Endometrial microvascular endothelial cells (primary cell): Measurements from ENCODE around the gene SEC24C. TPM values are rescaled to one million over a fixed set of nuclear protein-coding genes. Genes with fewer than 3 reads are reported as not detected.
"Not testable (repeated sequence)": the region's sequence is repeated elsewhere in the genome, so short reads cannot be mapped to it uniquely, and the experiment has no call there.

Experiments
- in situ Hi-C: cut with HindIII; loops from 2 replicates; pipeline ENCODE4 v1.10.0; 2017; ENCODE audit warnings: low sequenced_read_pairs, low pct_unique_long_range_greater_than_20kb; ENCODE audit errors: inconsistent ontology term
- total RNA-seq: library from RNA; depleted of rRNA; stranded (reverse); fragments of >200 nt; gene quantifications from one replicate; pipeline ENCODE4 v1.2.3, GENCODE V29; 2015; ENCODE audit errors: inconsistent ontology term

The SEC24C gene
- total RNA-seq, 1 donor from 2014 or later: 81.4 TPM

DNA sequence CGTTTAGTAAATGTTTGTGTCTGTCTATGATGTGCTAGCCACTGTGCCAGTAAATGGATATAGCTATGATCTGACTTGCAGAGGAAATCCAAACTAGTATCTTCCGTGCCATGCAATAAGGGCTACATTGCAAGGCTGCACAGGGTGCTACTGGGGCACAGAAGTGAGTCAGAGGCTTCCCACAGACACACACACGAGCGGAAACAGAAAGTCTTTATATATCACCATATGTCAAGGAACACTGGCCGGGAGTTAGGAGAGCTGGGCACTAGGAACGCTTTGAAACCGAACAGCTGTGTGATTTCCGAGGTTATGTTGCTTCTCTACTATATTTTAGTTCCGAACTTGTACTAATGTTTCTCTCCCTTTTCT lies 14.4 kb upstream of the SEC24C start:
- in situ Hi-C loops: not testable (repeated sequence)

DNA sequence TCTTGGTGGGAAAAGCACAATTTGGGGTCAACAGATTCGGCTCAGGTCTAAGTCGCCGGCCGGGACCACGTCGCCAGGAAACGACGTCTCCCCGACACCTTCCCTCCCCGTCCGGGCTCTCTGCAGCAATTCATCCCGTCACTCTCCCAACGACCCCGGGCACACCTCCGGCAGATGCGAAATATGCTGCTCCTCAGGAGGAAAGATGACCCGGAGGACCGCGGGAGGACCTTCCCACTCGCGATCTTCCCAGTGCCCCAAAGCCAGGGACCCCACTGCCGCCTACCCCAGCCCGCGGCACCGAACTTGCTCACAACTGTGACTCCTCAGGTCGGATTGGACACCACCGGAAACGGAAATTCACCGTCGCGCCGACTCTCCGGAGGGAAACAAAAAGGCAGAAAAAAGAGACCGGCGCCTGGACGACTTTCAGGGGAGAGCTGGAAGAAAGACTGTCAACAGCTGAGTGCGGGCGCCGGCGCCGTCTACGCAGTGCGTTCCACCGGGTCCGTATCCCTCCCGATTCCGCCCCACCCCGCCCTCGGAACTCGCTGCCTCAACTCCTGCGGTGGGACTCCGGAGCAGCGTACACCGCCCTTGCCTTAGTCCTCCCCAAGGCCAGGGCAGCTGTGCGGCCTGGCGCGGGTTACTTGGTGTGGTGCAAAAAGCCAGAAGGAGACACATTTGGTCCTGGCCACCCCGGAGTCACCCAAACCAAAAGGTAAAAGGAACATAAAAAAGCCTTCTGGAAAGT lies 13.8 kb upstream of the SEC24C start:
- in situ Hi-C loops: no loop called here

DNA sequence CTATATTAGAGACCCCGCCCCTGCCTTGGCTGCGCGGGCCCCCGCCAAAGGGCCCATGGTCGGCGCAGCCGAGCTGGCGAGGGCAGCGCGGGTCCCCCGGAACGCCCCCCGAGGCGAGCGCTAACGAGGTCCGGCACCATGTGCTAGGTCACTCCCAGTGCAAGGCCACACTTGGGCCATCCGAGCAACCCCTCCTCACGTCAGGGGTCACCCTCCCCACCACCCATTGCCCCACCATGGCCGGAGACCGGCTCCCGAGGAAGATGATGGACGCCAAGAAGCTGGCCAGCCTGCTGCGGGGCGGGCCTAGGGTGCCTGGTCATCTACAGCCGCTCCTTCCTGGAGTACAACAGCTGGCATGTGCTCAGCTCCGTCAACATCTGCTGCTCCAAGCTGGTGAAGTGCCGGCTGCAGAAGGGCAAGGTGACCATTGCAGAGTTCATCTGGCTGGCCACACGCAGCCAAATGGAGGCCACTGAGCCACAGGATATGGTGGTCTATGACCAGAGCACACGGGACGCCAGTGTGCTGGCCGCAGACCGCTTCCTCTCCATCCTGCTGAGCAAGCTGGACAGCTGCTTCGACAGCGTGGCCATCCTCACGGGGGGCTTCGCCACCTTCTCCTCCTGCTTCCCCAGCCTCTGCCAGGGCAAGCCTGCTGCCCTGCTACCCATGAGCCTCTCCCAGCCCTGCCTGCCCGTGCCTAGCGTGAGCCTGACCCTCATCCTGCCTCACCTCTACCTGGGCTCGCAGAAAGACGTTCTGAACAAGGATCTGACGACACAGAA lies 12.4 kb upstream of the SEC24C start:
- in situ Hi-C loops: no loop called here

DNA sequence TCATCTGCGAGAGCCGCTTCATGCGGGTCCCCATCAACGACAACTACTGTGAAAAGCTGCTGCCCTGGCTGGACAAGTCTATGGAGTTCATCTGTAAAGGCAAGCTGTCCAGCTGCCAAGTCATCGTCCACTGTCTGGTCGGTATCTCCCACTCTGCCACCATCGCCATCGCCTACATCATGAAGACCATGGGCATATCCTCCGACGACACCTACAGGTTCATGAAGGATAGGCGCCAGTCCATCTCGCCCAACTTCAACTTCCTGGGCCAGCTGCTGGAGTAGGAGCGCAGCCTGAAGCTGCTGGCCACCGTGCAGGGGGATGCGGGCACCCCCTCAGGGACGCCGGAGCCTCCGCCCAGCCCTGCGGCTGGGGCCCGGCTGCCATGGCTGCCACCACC lies 11.7 kb upstream of the SEC24C start:
- in situ Hi-C loops: no loop called here

DNA sequence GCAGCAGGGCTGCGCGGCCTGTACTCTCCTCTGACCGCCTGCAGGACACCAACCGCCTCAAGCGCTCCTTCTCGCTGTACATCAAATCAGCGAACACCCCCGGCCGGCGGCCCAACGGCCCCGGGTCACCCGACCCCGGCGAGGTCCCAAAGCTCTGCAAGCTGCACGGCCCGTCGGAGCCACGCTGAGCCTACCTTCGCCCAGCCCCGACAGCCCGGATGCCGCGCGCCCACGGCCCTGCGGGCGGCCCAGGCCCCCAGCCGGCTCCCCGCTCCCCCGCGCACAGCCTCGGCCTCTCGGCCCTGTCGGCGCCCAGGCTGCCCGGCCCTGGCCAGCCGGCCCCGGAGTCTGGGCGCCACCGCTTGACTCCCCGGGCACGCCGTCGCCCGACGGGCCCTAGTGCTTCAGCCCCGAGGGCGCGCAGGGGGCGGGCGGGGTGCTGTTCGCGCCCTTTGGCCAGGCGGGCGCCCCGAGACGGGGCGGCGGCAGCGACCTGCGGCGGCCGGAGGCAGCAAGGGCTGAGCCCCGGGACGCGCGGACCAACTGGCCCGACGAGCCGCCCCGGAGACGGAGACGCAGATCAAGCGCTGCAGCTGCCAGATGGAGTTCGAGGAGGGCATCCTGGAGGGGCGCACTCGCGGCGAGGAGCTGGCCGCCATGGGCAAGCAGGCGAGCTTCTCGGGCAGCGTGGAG lies 11.1 kb upstream of the SEC24C start:
- in situ Hi-C loops: no loop called here

DNA sequence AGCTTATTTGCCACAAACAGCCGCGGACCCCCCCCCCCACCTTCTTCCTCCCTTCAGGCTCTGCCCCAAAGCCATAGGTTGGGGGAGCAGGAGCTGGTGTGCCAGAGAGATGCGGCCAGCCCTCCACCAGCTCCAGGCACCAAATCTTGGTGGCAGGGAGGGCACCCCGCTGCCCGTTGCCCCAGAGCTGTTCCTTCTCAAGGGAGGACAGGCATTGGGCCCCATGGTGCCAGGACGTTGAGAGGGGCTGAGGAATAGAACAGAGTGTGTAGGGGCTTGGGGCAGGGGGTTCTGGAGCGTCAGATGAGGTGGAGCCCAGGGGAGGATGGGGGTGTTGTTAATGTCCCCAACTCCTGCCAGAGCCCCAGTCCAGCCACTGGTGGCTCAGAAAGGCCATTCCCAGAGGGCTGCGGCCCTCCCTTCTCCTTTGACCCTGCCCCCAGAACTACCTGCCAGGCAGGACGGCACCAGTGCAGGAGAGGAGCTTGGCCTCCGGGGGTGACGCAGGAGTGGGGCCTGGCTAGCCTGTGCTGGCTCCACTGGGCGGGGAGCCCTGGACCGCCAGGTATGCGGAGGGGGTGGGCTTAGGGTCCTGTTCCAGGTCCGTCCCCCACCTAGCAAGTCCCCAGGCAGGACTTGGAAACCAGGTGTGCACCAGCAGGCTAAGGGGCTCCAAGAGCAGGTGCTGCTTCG lies 10.0 kb upstream of the SEC24C start:
- in situ Hi-C loops: no loop called here

DNA sequence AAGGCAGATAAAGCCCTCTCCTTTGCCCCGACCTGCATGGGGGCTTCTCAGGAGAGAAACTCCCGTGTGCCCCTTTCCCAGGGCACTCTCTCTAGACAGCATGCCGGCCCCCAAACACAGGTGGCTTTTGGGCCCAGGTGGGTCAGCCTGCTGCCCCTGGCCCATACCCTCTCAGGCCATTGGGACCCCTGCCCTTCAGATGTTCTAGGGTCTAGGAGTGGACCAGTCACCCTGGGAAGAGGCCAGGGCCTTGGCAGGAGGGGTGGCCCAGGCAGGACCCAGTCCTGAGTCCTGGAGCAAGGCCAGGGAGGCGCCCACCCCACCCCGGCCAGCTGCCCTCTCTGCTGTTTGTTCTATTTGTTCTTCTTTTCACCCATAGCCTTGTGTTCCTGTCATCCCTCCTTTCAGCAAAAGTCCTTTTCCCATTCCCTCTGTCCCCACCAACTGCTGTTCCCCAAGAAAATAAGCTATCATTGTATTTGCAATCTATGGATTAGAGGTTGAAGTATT lies 9.3 kb upstream of the SEC24C start:
- in situ Hi-C loops: no loop called here

DNA sequence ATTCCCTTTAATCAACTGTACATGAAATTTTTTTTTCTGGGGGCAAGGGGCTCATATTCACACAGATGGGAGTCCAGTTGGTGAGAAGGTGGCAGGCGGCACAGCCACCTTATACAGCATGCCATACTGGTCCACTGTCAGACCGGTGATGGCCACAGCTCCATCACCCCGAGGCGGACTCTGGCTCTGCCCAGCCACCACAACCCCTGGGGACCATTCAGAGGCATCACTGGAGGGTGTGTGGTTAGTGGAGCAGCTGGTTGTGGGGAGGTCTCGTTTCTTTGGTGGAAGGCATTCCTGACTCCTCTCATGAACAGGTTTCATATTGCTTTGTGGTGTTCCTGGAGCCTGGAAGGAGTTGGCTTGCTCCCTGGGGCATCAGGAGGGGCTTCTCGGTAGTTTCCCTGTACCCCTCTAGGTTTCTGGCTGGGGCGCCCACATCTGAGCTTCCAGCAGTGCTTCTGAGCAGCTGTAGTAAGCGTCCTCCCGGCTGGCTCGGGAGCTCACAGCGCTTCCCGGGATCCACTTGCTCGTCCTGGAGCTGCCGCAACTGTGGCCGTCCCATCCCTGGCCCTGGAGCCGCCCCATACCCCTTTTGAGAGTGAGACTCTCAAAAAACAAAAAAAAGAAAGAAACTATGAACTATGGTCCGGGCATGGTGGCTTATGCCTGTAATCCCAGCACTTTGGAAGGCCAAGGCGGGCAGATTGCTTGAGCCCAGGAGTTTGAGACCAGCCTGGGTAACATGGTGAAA lies 3.5 kb upstream of the SEC24C start:
- in situ Hi-C loops: not testable (repeated sequence)

DNA sequence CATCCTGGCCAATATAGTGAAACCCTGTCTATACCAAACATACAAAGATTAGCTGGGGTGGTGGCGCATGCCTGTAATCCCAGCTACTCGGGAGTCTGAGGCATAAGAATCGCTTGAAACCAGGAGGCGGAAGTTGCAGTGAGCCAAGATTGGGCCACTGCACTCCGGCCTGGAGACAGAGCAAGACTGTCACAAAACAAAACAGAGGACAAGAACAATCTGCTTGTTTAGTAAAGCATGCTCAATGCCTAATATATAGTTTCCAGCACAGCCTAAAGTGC lies 1.8 kb upstream of the SEC24C start:
- in situ Hi-C loops: no loop called here

DNA sequence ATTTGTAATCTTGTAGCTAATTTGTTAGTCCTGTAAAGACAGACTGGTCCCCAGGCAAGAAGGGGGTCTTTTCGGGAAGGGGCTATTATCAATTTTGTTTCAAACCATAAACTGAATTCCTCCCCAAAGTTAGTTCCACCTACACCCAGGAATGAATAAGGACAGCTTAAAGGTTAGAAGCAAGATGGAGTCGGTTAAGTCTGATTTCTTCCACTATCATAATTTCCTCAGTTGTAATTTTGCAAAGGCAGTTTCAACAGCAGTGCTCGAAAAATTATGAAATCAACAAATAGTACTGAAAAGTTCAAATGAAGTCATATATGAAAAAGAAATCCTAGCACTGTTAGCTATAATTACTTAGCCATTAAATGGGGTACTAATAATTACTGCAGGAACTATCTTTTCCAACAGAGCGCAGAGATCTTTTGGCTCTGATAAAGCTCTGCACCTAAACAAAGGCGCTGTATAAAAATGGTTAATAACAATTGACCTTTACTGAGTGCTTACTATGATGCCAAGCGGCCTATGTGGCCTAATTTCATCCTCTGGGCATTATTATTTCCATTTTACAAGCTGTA lies 756 bp upstream of the SEC24C start:
- in situ Hi-C loops: no loop called here

DNA sequence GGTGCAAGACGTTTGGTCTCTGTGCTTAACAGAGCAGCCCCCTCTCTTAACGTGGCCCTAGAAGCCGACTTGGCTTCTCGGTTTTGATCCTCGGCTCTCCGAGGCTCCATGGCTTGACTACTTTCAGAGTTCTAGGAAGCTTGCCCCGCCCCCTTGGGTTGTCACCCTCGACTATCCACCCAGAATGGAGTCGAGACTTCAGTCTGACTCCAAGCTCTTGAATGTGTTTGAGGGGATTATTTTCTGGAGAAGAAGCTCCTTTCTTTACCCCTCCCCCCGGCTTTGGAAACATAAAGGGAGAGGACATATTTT lies 448 bp downstream of the SEC24C start:
- in situ Hi-C loops: no loop called here

DNA sequence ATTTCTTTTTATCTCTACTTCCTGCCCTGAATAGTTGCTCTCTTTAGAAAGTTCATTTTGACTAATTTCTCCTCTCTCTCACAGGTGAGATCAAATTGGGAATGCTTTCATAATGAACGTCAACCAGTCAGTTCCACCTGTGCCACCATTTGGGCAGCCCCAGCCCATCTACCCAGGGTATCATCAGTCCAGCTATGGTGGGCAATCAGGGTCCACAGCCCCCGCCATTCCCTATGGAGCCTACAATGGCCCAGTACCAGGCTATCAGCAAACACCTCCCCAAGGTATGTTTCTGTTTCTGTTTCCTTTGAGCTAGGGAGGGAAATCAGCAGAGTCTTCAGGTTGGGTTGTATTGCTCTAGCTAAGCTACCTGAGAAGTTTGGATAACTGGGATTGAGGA lies 2.5 kb downstream of the SEC24C start:
- in situ Hi-C loops: no loop called here

DNA sequence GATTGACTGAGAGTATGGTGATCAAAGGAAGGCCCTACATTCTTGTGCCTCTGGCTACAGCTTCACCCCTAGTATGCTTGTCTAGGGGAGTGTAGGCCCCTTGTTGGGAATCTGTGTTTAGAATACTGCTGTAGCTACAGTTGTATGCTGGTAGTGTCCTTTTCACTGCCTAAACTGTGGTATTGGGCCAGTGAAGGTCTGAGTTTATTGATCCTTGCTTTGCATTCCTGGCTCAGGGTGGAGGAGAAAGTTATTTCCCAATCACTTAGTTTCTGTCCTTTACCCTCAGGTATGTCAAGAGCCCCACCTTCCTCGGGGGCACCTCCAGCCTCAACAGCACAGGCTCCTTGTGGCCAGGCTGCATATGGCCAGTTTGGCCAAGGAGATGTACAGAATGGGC lies 6.6 kb downstream of the SEC24C start:
- in situ Hi-C loops: no loop called here

DNA sequence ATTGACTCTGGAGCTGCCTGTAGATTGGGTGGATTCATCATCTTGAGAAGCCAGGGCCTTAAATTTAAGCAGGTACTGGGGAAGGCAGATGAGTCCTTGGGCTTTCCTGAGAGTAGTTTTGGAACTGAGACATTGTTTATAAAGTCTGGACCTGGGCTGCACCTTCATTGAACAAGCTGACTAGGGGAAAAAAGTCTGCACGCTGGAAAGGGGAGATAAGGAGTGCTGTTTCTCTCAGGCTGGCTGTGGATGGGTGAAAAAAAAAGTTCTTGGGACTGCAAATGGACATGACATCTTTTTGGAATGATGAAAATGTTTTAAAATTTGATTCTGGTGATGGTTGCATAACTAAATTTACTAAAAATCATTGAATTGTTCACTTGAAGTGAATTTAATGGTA lies 12.0 kb downstream of the SEC24C start:
- in situ Hi-C loops: no loop called here

DNA sequence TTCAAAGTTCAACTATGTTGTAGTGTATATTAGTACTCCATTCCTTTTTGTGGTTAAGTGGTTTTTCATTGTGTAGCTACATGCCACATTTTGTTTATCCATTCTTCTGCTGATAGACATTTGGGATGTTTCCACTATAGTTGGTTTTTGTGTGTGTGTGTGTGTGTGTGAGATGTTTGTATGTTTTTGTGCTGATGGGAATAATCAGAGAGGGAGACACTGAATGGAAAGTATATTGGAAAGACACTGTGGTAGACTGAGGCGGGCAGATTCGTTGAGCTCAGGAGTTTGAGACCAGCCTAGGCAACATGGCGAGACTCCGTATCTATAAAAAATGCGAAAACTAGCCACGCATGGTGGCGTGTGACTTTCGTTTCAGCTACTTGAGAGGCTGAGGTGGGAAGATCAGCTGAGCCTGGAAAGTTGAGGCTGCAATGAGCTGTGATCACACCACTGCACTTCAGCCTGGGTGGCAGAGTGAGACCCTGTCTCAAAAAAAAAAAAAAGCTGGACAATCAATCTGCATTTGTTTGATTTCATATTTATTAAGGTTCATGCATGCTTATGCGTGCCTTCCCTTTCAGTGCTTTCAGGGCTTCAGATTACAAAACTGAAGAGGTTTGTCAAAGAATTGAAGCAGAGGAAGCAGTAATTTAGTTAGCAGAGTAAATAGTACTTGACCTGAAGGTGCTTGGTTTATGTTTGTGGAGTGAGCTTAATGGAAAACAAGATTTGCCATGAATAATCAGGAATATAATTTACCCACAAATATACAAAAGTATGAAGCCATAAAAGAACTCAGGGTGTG lies 14.7 kb downstream of the SEC24C start:
- in situ Hi-C loops: no loop called here

DNA sequence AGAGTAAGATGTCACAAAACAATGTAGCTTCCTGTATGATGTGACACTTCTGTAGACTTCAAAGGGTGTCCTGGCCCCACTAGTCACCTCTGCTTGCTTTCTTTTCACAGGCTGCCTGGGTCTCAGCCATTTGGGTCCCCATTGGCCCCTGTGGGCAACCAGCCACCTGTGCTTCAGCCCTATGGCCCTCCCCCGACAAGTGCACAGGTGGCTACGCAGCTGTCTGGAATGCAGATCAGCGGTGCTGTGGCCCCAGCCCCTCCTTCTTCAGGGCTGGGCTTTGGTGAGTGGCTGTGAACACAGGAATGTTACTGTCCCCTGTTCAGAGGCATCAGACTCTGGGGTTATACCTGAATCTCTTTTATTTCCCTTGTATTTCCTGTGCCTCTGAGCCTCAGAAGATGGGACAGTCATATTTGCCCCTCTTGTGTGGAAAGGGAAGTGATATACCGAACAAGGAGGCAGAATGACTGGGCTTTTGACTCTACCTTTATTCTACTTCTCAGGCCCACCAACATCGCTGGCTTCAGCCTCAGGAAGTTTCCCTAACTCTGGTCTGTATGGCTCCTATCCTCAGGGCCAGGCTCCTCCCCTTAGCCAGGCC lies 15.4 kb downstream of the SEC24C start:
- in situ Hi-C loops: no loop called here

DNA sequence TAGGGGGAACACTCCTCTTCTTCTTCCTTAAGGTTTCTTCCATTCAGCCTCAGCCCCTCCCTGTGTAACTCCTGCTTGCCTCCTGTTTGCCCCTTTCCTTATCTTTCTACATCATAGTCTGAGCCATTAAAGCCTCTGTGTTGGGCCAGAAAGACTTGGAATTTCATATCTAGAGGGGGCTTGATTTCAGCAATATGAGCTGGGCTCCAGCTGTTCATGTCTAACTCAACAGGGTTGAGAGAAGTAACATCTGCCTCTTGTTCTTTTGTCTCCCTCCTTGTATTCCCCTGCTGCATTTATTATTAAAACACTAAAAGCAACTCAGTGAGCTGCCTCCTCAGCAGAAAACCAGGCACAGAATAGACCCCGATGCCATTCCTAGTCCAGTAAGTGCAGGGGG lies 17.6 kb downstream of the SEC24C start:
- in situ Hi-C loops: no loop called here
